Islet precursor cell (in vitro differentiated cells): ENCODE measurements around the gene PLPP4.

ENCODE experiments used
- DNase-seq: peaks from one replicate; pipeline ENCODE4 v3.0.0-alpha.2; 2018

Gene PLPP4

GRCh38 chr10:120613180-120613579 is 156.2 kb downstream of the PLPP4 start:
- DNase-seq, result no peak

GRCh38 chr10:120614680-120615079 is 157.7 kb downstream of the PLPP4 start:
- DNase-seq, result no peak

- no peak for DNase-seq
Observed at GRCh38 chr10:120616311-120616911, 159.4 kb downstream of the PLPP4 start.

GRCh38 chr10:120628197-120628596 is 171.2 kb downstream of the PLPP4 start:
- DNase-seq, result no peak

GRCh38 chr10:120630266-120630665 is 173.2 kb downstream of the PLPP4 start:
- DNase-seq, result no peak

GRCh38 chr10:120632047-120632446 is 175.0 kb downstream of the PLPP4 start:
- no peak for DNase-seq

GRCh38 chr10:120632942-120633341 is 175.9 kb downstream of the PLPP4 start:
- no peak for DNase-seq

- peak; percentile 75 for DNase-seq
Observed at GRCh38 chr10:120634659-120635058, 177.6 kb downstream of the PLPP4 start.
